Subcutaneous abdominal adipose tissue (tissue), 5 donors: ENCODE measurements around the gene MTMR10.
A peak's percentile ranks its signal among the peaks of the same experiment; 100 is the strongest.

Source experiments
- H3K27ac ChIP-seq: one replicate; pipeline ENCODE4 v1.7.0; 2013; ENCODE audit warnings: low read depth, mild to moderate bottlenecking, inconsistent platforms, low read length, moderate library complexity
- H3K27me3 ChIP-seq, 5 donors: one replicate each; pipeline ENCODE4 v1.7.0; 2013; ENCODE audit warnings: low read length in 5 of 5, inconsistent platforms in 1 of 5; ENCODE audit not compliant: control insufficient read depth in 5 of 5, insufficient read depth in 4 of 5
- H3K36me3 ChIP-seq, 5 donors: one replicate each; pipeline ENCODE4 v1.7.0; 2013; ENCODE audit warnings: low read length in 5 of 5; ENCODE audit not compliant: control insufficient read depth in 5 of 5, insufficient read depth in 5 of 5
- H3K4me1 ChIP-seq, 5 donors: one replicate each; pipeline ENCODE4 v1.7.0; 2013; ENCODE audit warnings: low read length in 5 of 5, mild to moderate bottlenecking in 3 of 5, moderate library complexity in 1 of 5; ENCODE audit not compliant: control insufficient read depth in 5 of 5, insufficient read depth in 5 of 5
- H3K4me3 ChIP-seq, 5 donors: one replicate each; pipeline ENCODE4 v1.7.0; 2013; ENCODE audit warnings: low read length in 5 of 5, low read depth in 1 of 5
- H3K9ac ChIP-seq, 5 donors: one replicate each; pipeline ENCODE4 v1.7.0; 2013; ENCODE audit warnings: low read length in 5 of 5, mild to moderate bottlenecking in 4 of 5, moderate library complexity in 3 of 5
- H3K9me3 ChIP-seq, 5 donors: one replicate each; pipeline ENCODE4 v1.7.0; 2013; ENCODE audit warnings: low read length in 5 of 5; ENCODE audit not compliant: control insufficient read depth in 5 of 5
- donor health status: healthy.
- donor health status: healthy.
- donor health status: healthy.
- donor health status: healthy.
- donor health status: healthy.

Gene MTMR10

GRCh38 chr15:30917013-30917412, 74.4 kb downstream of the MTMR10 start:
- no peak overlapping the region for H3K9ac ChIP-seq
- H3K4me1 ChIP-seq = peaks cover 0 to 13% (median 11%) of the 10 kb centered on the region in 5 donors
- no peak overlapping the region for H3K4me3 ChIP-seq
- no peaks in the 10 kb centered on the region for H3K9me3 ChIP-seq
- H3K27ac ChIP-seq = no peak overlapping the region
- H3K36me3 ChIP-seq = peaks cover 12 to 81% (median 58%) of the 10 kb centered on the region in 5 donors
- no peaks in the 10 kb centered on the region for H3K27me3 ChIP-seq

GRCh38 chr15:30913761-30914160, 77.7 kb downstream of the MTMR10 start:
- H3K9me3 ChIP-seq = no peaks in the 10 kb centered on the region
- H3K4me3 ChIP-seq = no peak overlapping the region
- no peaks in the 10 kb centered on the region for H3K27me3 ChIP-seq
- peaks cover 21 to 71% (median 51%) of the 10 kb centered on the region in 5 donors for H3K36me3 ChIP-seq
- H3K27ac ChIP-seq = no peak overlapping the region
- H3K9ac ChIP-seq = no peak overlapping the region
- no peaks in the 10 kb centered on the region for H3K4me1 ChIP-seq

GRCh38 chr15:30906366-30906765, 85.1 kb downstream of the MTMR10 start:
- peaks cover 0 to 17% (median 13%) of the 10 kb centered on the region in 5 donors for H3K4me1 ChIP-seq
- no peak overlapping the region for H3K4me3 ChIP-seq
- H3K27me3 ChIP-seq = no peaks in the 10 kb centered on the region
- peaks cover 12 to 26% (median 15%) of the 10 kb centered on the region in 5 donors for H3K36me3 ChIP-seq
- H3K9me3 ChIP-seq = no peaks in the 10 kb centered on the region
- no peak overlapping the region for H3K27ac ChIP-seq
- no peak overlapping the region for H3K9ac ChIP-seq

- H3K27ac ChIP-seq = no peak overlapping the region
- no peaks in the 10 kb centered on the region for H3K9me3 ChIP-seq
- no peak overlapping the region for H3K4me3 ChIP-seq
- H3K27me3 ChIP-seq = no peaks in the 10 kb centered on the region
- no peak overlapping the region for H3K9ac ChIP-seq
- H3K4me1 ChIP-seq = peaks cover 0 to 17% (median 13%) of the 10 kb centered on the region in 5 donors
- peaks cover 10 to 22% (median 15%) of the 10 kb centered on the region in 5 donors for H3K36me3 ChIP-seq
Observed at GRCh38 chr15:30905821-30906220, 85.6 kb downstream of the MTMR10 start.

GRCh38 chr15:30904812-30905211, 86.6 kb downstream of the MTMR10 start:
- Histone ChIP-seq H3K4me1 (peaks cover 0 to 17% (median 13%) of the 10 kb centered on the region in 5 donors), H3K27me3 (no peaks in the 10 kb centered on the region), H3K36me3 (peaks cover 7 to 15% (median 11%) of the 10 kb centered on the region in 5 donors), H3K4me3 (peak overlapping the region in 2 of 5 donors; percentile 77 to 97), H3K9me3 (no peaks in the 10 kb centered on the region), H3K9ac (peak overlapping the region in 1 of 5 donors; percentile 84), H3K27ac (no peak overlapping the region)

- no peaks in the 10 kb centered on the region for H3K27me3 ChIP-seq
- H3K4me1 ChIP-seq = peaks cover 0 to 17% (median 13%) of the 10 kb centered on the region in 5 donors
- H3K4me3 ChIP-seq = peak within 1 kb of the TSS; percentile 80 to 97 (median 96)
- H3K27ac ChIP-seq = peak within 1 kb of the TSS; percentile 49
- H3K9me3 ChIP-seq = no peaks in the 10 kb centered on the region
- H3K36me3 ChIP-seq = peaks cover 0 to 5% (median 4%) of the 10 kb centered on the region in 5 donors
- peak within 1 kb of the TSS; percentile 66 to 95 (median 79) for H3K9ac ChIP-seq
Observed at GRCh38 chr15:30903497-30904187, 87.8 kb downstream of the MTMR10 start, which contains the start of gene FAN1. Gene FAN1 (plus strand): TSS chr15:30903915. CDS start chr15:30904664, 749 bp downstream.

GRCh38 chr15:30901889-30902288, 89.5 kb downstream of the MTMR10 start:
- Histone ChIP-seq H3K4me1 (peaks cover 0 to 17% (median 13%) of the 10 kb centered on the region in 5 donors), H3K27me3 (no peaks in the 10 kb centered on the region), H3K27ac (no peak overlapping the region), H3K9ac (no peak overlapping the region), H3K36me3 (no peaks in the 10 kb centered on the region), H3K4me3 (no peak overlapping the region), H3K9me3 (no peaks in the 10 kb centered on the region)

- H3K9me3 ChIP-seq = no peaks in the 10 kb centered on the region
- H3K9ac ChIP-seq = no peak overlapping the region
- H3K36me3 ChIP-seq = no peaks in the 10 kb centered on the region
- H3K4me1 ChIP-seq = no peaks in the 10 kb centered on the region
- no peaks in the 10 kb centered on the region for H3K27me3 ChIP-seq
- no peak overlapping the region for H3K27ac ChIP-seq
- no peak overlapping the region for H3K4me3 ChIP-seq
Observed at GRCh38 chr15:30896211-30896606, 95.2 kb downstream of the MTMR10 start.

GRCh38 chr15:30895461-30896210, 95.8 kb downstream of the MTMR10 start:
- H3K9ac ChIP-seq = no peak overlapping the region

GRCh38 chr15:30889196-30889595, 102.2 kb downstream of the MTMR10 start:
- Histone ChIP-seq H3K36me3 (no peaks in the 10 kb centered on the region), H3K9ac (no peak overlapping the region), H3K4me1 (no peaks in the 10 kb centered on the region), H3K27me3 (peaks cover 0 to 2% (median 0%) of the 10 kb centered on the region in 5 donors), H3K27ac (no peak overlapping the region), H3K4me3 (no peak overlapping the region), H3K9me3 (no peaks in the 10 kb centered on the region)

More at GRCh38 chr15:30895461-30896210, 95.8 kb downstream of the MTMR10 start:
- Histone ChIP-seq H3K9me3 (no peaks in the 10 kb centered on the region), H3K27ac (no peak overlapping the region), H3K4me1 (no peaks in the 10 kb centered on the region), H3K4me3 (no peak overlapping the region), H3K27me3 (no peaks in the 10 kb centered on the region), H3K36me3 (no peaks in the 10 kb centered on the region)
